ENCODE data around the gene PACRG. TPM values are rescaled to one million over a fixed set of nuclear protein-coding genes. Genes with fewer than 3 reads are reported as not detected.

The PACRG gene
- polyA plus RNA-seq, 1 donor from 2014 or later = 16.6 TPM

DNA sequence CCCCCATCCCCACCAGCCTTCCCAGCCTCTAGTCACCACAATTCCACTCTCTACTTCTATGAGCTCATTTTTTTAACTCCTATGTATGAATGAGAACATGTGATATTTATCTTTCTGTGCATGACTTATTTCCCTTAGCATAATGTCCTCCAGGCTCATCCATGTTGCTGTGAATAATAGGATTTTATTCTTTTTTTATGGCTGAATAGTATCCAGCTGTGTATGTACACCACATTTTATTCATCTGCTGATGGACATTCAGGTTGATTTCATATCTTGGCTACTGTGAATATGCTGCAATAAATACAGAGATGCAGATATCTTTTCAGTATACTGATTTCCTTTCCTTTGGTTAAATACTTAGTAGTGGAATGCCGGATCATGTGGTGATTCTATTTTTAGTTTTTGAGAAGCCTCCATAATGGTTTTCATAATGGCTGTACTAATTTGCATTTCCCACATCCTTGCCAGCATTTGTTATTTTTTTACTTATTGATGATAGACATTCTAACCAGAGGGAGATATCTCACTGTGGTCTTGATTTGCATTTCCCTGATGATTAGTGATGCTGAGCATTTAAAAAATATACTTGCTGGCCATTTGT, 194.9 kb downstream of the PACRG start (continued):
- no peak for TF ChIP-seq REST (IDR thresholded peaks at IDR 0.05; ENCODE audit: borderline replicate concordance)

GRCh38 chr6:162934844-162935243, 207.1 kb downstream of the PACRG start:
- H3K36me3 ChIP-seq (ENCODE audit: insufficient read depth, low read length) = no peaks in the 10 kb centered on the region
- H3K27ac ChIP-seq (ENCODE audit: low read length) = no peak overlapping the region
- no peak overlapping the region for H3K4me3 ChIP-seq (ENCODE audit: low read length)
- H3K79me2 ChIP-seq (replicated peaks; ENCODE audit: insufficient read depth, low read length) = no peaks in the 10 kb centered on the region
- no peaks in the 10 kb centered on the region for H3K27me3 ChIP-seq (ENCODE audit: insufficient read depth, low read depth, low read length)
- no peak overlapping the region for H3K9ac ChIP-seq (ENCODE audit: low read length)
- TF ChIP-seq MXI1 (conservative IDR thresholded peaks at IDR 0.05; ENCODE audit: poor library complexity, severe bottlenecking) = no peak
- TF ChIP-seq, protein P1, sequence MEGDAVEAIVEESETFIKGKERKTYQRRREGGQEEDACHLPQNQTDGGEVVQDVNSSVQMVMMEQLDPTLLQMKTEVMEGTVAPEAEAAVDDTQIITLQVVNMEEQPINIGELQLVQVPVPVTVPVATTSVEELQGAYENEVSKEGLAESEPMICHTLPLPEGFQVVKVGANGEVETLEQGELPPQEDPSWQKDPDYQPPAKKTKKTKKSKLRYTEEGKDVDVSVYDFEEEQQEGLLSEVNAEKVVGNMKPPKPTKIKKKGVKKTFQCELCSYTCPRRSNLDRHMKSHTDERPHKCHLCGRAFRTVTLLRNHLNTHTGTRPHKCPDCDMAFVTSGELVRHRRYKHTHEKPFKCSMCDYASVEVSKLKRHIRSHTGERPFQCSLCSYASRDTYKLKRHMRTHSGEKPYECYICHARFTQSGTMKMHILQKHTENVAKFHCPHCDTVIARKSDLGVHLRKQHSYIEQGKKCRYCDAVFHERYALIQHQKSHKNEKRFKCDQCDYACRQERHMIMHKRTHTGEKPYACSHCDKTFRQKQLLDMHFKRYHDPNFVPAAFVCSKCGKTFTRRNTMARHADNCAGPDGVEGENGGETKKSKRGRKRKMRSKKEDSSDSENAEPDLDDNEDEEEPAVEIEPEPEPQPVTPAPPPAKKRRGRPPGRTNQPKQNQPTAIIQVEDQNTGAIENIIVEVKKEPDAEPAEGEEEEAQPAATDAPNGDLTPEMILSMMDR (IDR thresholded peaks at IDR 0.05; ENCODE audit: poor library complexity, severe bottlenecking) = no peak
- TF ChIP-seq SMC3 (conservative IDR thresholded peaks at IDR 0.05; ENCODE audit: poor library complexity) = no peak
- TF ChIP-seq EZH2 (IDR thresholded peaks at IDR 0.05; ENCODE audit: borderline replicate concordance, insufficient read depth, low read length, poor library complexity, severe bottlenecking) = no peak
- no peak for TF ChIP-seq TAF1 (IDR thresholded peaks at IDR 0.05; ENCODE audit: low read depth)
- no peak for TF ChIP-seq RAD21 (conservative IDR thresholded peaks at IDR 0.05)
- TF ChIP-seq EP300 (conservative IDR thresholded peaks at IDR 0.05; ENCODE audit: poor library complexity, severe bottlenecking) = no peak
- no peak for TF ChIP-seq POLR2AphosphoS5 (IDR thresholded peaks at IDR 0.05)
- TF ChIP-seq REST (IDR thresholded peaks at IDR 0.05; ENCODE audit: borderline replicate concordance) = no peak
- no peaks in the 10 kb centered on the region for H3F3A ChIP-seq (ENCODE audit: insufficient read depth, low read length, poor library complexity, severe bottlenecking)
- no peaks in the 10 kb centered on the region for H3K9me2 ChIP-seq (ENCODE audit: insufficient read depth, low read length)
- no peaks in the 10 kb centered on the region for H3K9me3 ChIP-seq (ENCODE audit: low read length)
- no peak overlapping the region for H2AFZ ChIP-seq (ENCODE audit: low read depth, low read length)
- H3K4me2 ChIP-seq (ENCODE audit: low read length) = no peak overlapping the region
- no peaks in the 10 kb centered on the region for H4K20me1 ChIP-seq (ENCODE audit: insufficient read depth)

All from neural cell (in vitro differentiated cells).